Smooth muscle cell (in vitro differentiated cells): ENCODE data around the gene ATR. TPM values are rescaled to one million over a fixed set of nuclear protein-coding genes. Genes with fewer than 3 reads are reported as not detected.

ENCODE experiments used
- DNase-seq: peaks from one replicate; lab custom pipeline; 2025; ENCODE audit not compliant: unreplicated experiment; lab: John Stamatoyannopoulos, UW
- H2AFZ ChIP-seq: fragments of 200-600 bp; sonication (generic); 2 replicates; pipeline ENCODE4 v1.6.0; 2016; ENCODE audit warnings: antibody characterized with exemption, low read depth, mild to moderate bottlenecking
- H3F3A ChIP-seq: fragments of 200-600 bp; sonication (generic); 2 replicates; pipeline ENCODE4 v1.6.0; 2017; ENCODE audit warnings: antibody characterized with exemption, low read depth
- H3K27ac ChIP-seq: fragments of 200-600 bp; sonication (generic); 2 replicates; pipeline ENCODE4 v1.5.1; 2016; ENCODE audit warnings: low read depth, mild to moderate bottlenecking
- H3K27me3 ChIP-seq: fragments of 200-600 bp; sonication (generic); 2 replicates; pipeline ENCODE4 v1.6.1; 2016; ENCODE audit warnings: low read depth, mild to moderate bottlenecking
- H3K36me3 ChIP-seq: fragments of 200-600 bp; sonication (generic); 2 replicates; pipeline ENCODE4 v1.5.1; 2016; ENCODE audit warnings: low read depth
- H3K4me1 ChIP-seq: fragments of 200-600 bp; sonication (generic); 2 replicates; pipeline ENCODE4 v1.5.1; 2016; ENCODE audit warnings: low read depth
- H3K4me2 ChIP-seq: fragments of 200-600 bp; sonication (generic); 2 replicates; pipeline ENCODE4 v1.6.0; 2016; ENCODE audit warnings: mild to moderate bottlenecking
- H3K4me3 ChIP-seq: fragments of 200-600 bp; sonication (generic); 2 replicates; pipeline ENCODE4 v1.5.1; 2016; ENCODE audit warnings: mild to moderate bottlenecking
- H3K79me2 ChIP-seq: fragments of 200-600 bp; sonication (generic); 2 replicates; pipeline ENCODE4 v1.6.0; 2016; ENCODE audit warnings: low read depth, mild to moderate bottlenecking
- H3K9ac ChIP-seq: fragments of 200-600 bp; sonication (generic); 2 replicates; pipeline ENCODE4 v1.6.0; 2016; ENCODE audit warnings: low read depth
- H3K9me3 ChIP-seq: fragments of 200-600 bp; sonication (generic); replicated peaks from 2 replicates; pipeline ENCODE4 v1.5.1; 2016; ENCODE audit warnings: low read depth
- H4K20me1 ChIP-seq: fragments of 200-600 bp; sonication (generic); 2 replicates; pipeline ENCODE4 v1.6.0; 2016; ENCODE audit warnings: low read depth
- CTCF ChIP-seq: fragments of 200-600 bp; sonication (generic); IDR thresholded peaks from 2 replicates; pipeline ENCODE4 v1.5.1; 2017; ENCODE audit warnings: borderline replicate concordance, mild to moderate bottlenecking, antibody characterized with exemption; ENCODE audit not compliant: insufficient read depth, poor library complexity, severe bottlenecking
- WGBS: methylation state at CpG from one replicate; pipeline ENCODE4 v1.1.7; 2016; ENCODE audit warnings: low lambda C conversion rate; 5-methylcytosine and 5-hydroxymethylcytosine counted together
- polyA plus RNA-seq: library from polyadenylated mRNA; unstranded; fragments of >200 nt; fragmentation: Nextera tagmentation; extraction: Ambion mirVana; gene quantifications from 2 replicates; pipeline ENCODE4 v1.2.1, GENCODE V29; 2016
- total RNA-seq: library from RNA; depleted of rRNA; stranded (reverse); fragments of >200 nt; gene quantifications from 2 replicates; pipeline ENCODE4 v1.2.3, GENCODE V29; 2014

The ATR gene
- total and polyA plus RNA-seq, 2 experiments from 2014 or later = 8.8 to 22.5 TPM

GRCh38 chr3:142542054-142542453, 36.5 kb downstream of the ATR start:
- H3K27ac ChIP-seq = no peak overlapping the region
- no peak for DNase-seq
- no peak overlapping the region for H3K4me3 ChIP-seq
- H3K9me3 ChIP-seq = no peaks in the 10 kb centered on the region
- no peak overlapping the region for H3K4me2 ChIP-seq
- H3K36me3 ChIP-seq = peaks cover under 1% of the 10 kb centered on the region
- no peaks in the 10 kb centered on the region for H3K27me3 ChIP-seq
- no peak for TF ChIP-seq CTCF
- no peaks in the 10 kb centered on the region for H3F3A ChIP-seq
- 96% methylated on average over 2 of the region's 2 CpGs for WGBS
- no peak overlapping the region for H2AFZ ChIP-seq
- no peaks in the 10 kb centered on the region for H4K20me1 ChIP-seq
- no peaks in the 10 kb centered on the region for H3K79me2 ChIP-seq
- H3K9ac ChIP-seq = no peak overlapping the region
- H3K4me1 ChIP-seq = no peaks in the 10 kb centered on the region

GRCh38 chr3:142536519-142536918, 42.0 kb downstream of the ATR start:
- H3K27me3 ChIP-seq = no peaks in the 10 kb centered on the region
- no peak for DNase-seq
- WGBS = 90% methylated on average over 3 of the region's 3 CpGs
- H3K36me3 ChIP-seq = peaks cover 33% of the 10 kb centered on the region
- no peak overlapping the region for H3K4me3 ChIP-seq
- no peak overlapping the region for H3K27ac ChIP-seq
- no peaks in the 10 kb centered on the region for H3K79me2 ChIP-seq
- H3K9me3 ChIP-seq = no peaks in the 10 kb centered on the region
- TF ChIP-seq CTCF = no peak
- H3F3A ChIP-seq = no peaks in the 10 kb centered on the region
- H2AFZ ChIP-seq = no peak overlapping the region
- H3K4me1 ChIP-seq = no peaks in the 10 kb centered on the region
- no peak overlapping the region for H3K4me2 ChIP-seq
- no peak overlapping the region for H3K9ac ChIP-seq
- no peaks in the 10 kb centered on the region for H4K20me1 ChIP-seq

GRCh38 chr3:142534543-142534942, 44.0 kb downstream of the ATR start:
- peaks cover 33% of the 10 kb centered on the region for H3K36me3 ChIP-seq
- H3K27ac ChIP-seq = no peak overlapping the region
- no peak for DNase-seq
- H3K79me2 ChIP-seq = no peaks in the 10 kb centered on the region
- no peak for TF ChIP-seq CTCF
- H3K9ac ChIP-seq = no peak overlapping the region
- no peaks in the 10 kb centered on the region for H4K20me1 ChIP-seq
- no peak overlapping the region for H3K4me2 ChIP-seq
- H3K4me3 ChIP-seq = no peak overlapping the region
- WGBS = 98% methylated on average over 2 of the region's 2 CpGs
- no peaks in the 10 kb centered on the region for H3K9me3 ChIP-seq
- no peaks in the 10 kb centered on the region for H3K27me3 ChIP-seq
- H3F3A ChIP-seq = no peaks in the 10 kb centered on the region
- no peaks in the 10 kb centered on the region for H3K4me1 ChIP-seq
- no peak overlapping the region for H2AFZ ChIP-seq

GRCh38 chr3:142530296-142530695, 48.2 kb downstream of the ATR start:
- H3K27ac ChIP-seq = no peak overlapping the region
- no peak overlapping the region for H3K9ac ChIP-seq
- H3K4me2 ChIP-seq = no peak overlapping the region
- DNase-seq = no peak
- H3K4me3 ChIP-seq = no peak overlapping the region
- no peak overlapping the region for H2AFZ ChIP-seq
- no peaks in the 10 kb centered on the region for H3K9me3 ChIP-seq
- peaks cover 24% of the 10 kb centered on the region for H3K36me3 ChIP-seq
- no peaks in the 10 kb centered on the region for H3F3A ChIP-seq
- no peaks in the 10 kb centered on the region for H3K27me3 ChIP-seq
- H3K4me1 ChIP-seq = no peaks in the 10 kb centered on the region
- H3K79me2 ChIP-seq = no peaks in the 10 kb centered on the region
- WGBS = 100% methylated on average over 1 of the region's 1 CpG
- TF ChIP-seq CTCF = no peak
- no peaks in the 10 kb centered on the region for H4K20me1 ChIP-seq
